Measurements from ENCODE around the gene SMIM5.

Gene SMIM5

GRCh38 chr17:75645501-75645888 is 12.3 kb downstream of the SMIM5 start:
- peak; percentile 92 for DNase-seq (ENCODE audit: low read depth)
- no peak overlapping the region for H3K4me3 ChIP-seq (ENCODE audit: low read depth, low read length)
- TF ChIP-seq CTCF (conservative IDR thresholded peaks at IDR 0.05; ENCODE audit: low read depth, low read length), result no peak

- DNase-seq (ENCODE audit: low read depth), result peak; percentile 39
- no peak overlapping the region for H3K4me3 ChIP-seq (ENCODE audit: low read depth, low read length)
Measured at GRCh38 chr17:75645889-75646637, 12.8 kb downstream of the SMIM5 start.

GRCh38 chr17:75646638-75646992 is 13.4 kb downstream of the SMIM5 start:
- DNase-seq (ENCODE audit: low read depth), result no peak
- no peak overlapping the region for H3K4me3 ChIP-seq (ENCODE audit: low read depth, low read length)
- no peak for TF ChIP-seq CTCF (conservative IDR thresholded peaks at IDR 0.05; ENCODE audit: low read depth, low read length)

More at GRCh38 chr17:75645889-75646637, 12.8 kb downstream of the SMIM5 start:
- no peak for TF ChIP-seq CTCF (conservative IDR thresholded peaks at IDR 0.05; ENCODE audit: low read depth, low read length)

GRCh38 chr17:75647061-75647460 is 13.8 kb downstream of the SMIM5 start:
- H3K4me3 ChIP-seq (ENCODE audit: low read depth, low read length), result no peak overlapping the region
- no peak for DNase-seq (ENCODE audit: low read depth)
- TF ChIP-seq CTCF (conservative IDR thresholded peaks at IDR 0.05; ENCODE audit: low read depth, low read length), result no peak

- no peak for DNase-seq (ENCODE audit: low read depth)
- TF ChIP-seq CTCF (conservative IDR thresholded peaks at IDR 0.05; ENCODE audit: low read depth, low read length), result no peak
- H3K4me3 ChIP-seq (ENCODE audit: low read depth, low read length), result no peak overlapping the region
Measured at GRCh38 chr17:75647921-75648320, 14.7 kb downstream of the SMIM5 start.

- no peak overlapping the region for H3K4me3 ChIP-seq (ENCODE audit: low read depth, low read length)
- no peak for TF ChIP-seq CTCF (conservative IDR thresholded peaks at IDR 0.05; ENCODE audit: low read depth, low read length)
- DNase-seq (ENCODE audit: low read depth), result no peak
Measured at GRCh38 chr17:75649687-75650086, 16.5 kb downstream of the SMIM5 start.

GRCh38 chr17:75650874-75651273 is 17.6 kb downstream of the SMIM5 start:
- no peak for DNase-seq (ENCODE audit: low read depth)
- TF ChIP-seq CTCF (conservative IDR thresholded peaks at IDR 0.05; ENCODE audit: low read depth, low read length), result no peak
- no peak overlapping the region for H3K4me3 ChIP-seq (ENCODE audit: low read depth, low read length)
